SK-N-MC (cell line): Measurements from ENCODE around the gene SMG9.

Source experiments
- EZH2 ChIP-seq: fragments of 200-600 bp; sonication (generic); IDR thresholded peaks from one replicate; pipeline ENCODE4 v1.6.1; 2017; ENCODE audit warnings: antibody characterized with exemption
- POLR2AphosphoS5 ChIP-seq: IDR thresholded peaks from 2 replicates; pipeline ENCODE4 v1.6.1; 2012; ENCODE audit warnings: mild to moderate bottlenecking, low read depth, low read length, borderline replicate concordance

- no peak for TF ChIP-seq EZH2
- TF ChIP-seq POLR2AphosphoS5: no peak
These were observed 5.6 kb downstream of the SMG9 start for GRCh38 chr19:43749152-43749551.
